OCI-LY7 (cell line): ENCODE results near the gene HK2.

Experiments used
- EZH2phosphoT487 ChIP-seq: fragments of 200-600 bp; sonication (generic); IDR thresholded peaks from 2 replicates; pipeline ENCODE4 v1.6.1; 2018; ENCODE audit warnings: low read depth, borderline replicate concordance, mild to moderate bottlenecking, mixed run types, antibody characterized with exemption, low read length, moderate library complexity, mixed read lengths
- TF ChIP-seq, protein P1 (sequence below): fragments of 200-600 bp; sonication (generic); conservative IDR thresholded peaks from 2 replicates; pipeline ENCODE4 v1.5.1; 2014; ENCODE audit warnings: mild to moderate bottlenecking, antibody characterized with exemption, low read length, moderate library complexity, mixed read lengths

DNA sequence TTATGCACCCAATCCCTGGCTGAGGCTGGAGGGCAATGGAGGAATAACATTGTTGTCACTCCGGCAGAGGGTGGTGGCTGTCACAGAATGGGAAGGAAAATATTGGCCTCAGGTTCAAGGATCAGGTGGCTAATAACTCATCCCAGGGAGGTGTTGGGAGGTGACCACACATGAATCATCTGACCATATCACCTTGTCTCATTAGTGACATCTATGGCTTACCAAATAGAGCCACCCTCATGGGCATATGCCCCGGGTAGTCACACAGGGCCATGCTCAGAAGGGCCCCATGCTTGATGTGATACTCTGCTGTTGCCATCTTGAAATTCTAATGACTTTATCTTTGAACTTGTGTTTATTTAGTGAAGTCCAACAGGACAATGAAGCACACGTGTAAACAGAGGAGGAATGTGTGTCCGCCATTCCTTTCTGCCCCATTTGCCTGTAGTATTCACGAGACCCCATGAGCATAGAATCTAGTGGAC lies 27.5 kb upstream of the HK2 start:
- TF ChIP-seq, protein P1, sequence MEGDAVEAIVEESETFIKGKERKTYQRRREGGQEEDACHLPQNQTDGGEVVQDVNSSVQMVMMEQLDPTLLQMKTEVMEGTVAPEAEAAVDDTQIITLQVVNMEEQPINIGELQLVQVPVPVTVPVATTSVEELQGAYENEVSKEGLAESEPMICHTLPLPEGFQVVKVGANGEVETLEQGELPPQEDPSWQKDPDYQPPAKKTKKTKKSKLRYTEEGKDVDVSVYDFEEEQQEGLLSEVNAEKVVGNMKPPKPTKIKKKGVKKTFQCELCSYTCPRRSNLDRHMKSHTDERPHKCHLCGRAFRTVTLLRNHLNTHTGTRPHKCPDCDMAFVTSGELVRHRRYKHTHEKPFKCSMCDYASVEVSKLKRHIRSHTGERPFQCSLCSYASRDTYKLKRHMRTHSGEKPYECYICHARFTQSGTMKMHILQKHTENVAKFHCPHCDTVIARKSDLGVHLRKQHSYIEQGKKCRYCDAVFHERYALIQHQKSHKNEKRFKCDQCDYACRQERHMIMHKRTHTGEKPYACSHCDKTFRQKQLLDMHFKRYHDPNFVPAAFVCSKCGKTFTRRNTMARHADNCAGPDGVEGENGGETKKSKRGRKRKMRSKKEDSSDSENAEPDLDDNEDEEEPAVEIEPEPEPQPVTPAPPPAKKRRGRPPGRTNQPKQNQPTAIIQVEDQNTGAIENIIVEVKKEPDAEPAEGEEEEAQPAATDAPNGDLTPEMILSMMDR: no peak
- no peak for TF ChIP-seq EZH2phosphoT487
